Activated T-helper 17 cell treated with anti-CD3 and anti-CD28 coated beads, Interleukin-2, amount 50 U/mL, for 72 hours (primary cell): ENCODE results near the gene GLYR1. TPM values are rescaled to one million over a fixed set of nuclear protein-coding genes. Genes with fewer than 3 reads are reported as not detected.
A peak's percentile ranks its signal among the peaks of the same experiment; 100 is the strongest.

Experiments used
- ATAC-seq: fragments of 150-1000 bp; cut with Tn5 transposase; replicated peaks from 2 replicates; pipeline ENCODE4 v1.10.0; 2021; ENCODE audit warnings: mild to moderate bottlenecking, moderate library complexity
- H3K27ac Mint-ChIP-seq: one replicate; pipeline ENCODE4 v1.8.0; 2022; ENCODE audit warnings: mixed read lengths
- H3K27me3 Mint-ChIP-seq: one replicate; pipeline ENCODE4 v1.8.0; 2022; ENCODE audit warnings: mixed read lengths
- H3K36me3 Mint-ChIP-seq: one replicate; pipeline ENCODE4 v1.8.0; 2022; ENCODE audit warnings: low read depth, mild to moderate bottlenecking, mixed read lengths
- H3K4me1 Mint-ChIP-seq: one replicate; pipeline ENCODE4 v1.8.0; 2022; ENCODE audit warnings: mixed read lengths
- H3K4me3 Mint-ChIP-seq: one replicate; pipeline ENCODE4 v1.8.0; 2022; ENCODE audit warnings: mild to moderate bottlenecking, mixed read lengths
- H3K9me3 Mint-ChIP-seq: one replicate; pipeline ENCODE4 v1.8.0; 2022; ENCODE audit warnings: mixed read lengths
- total RNA-seq, 2 donors: library from RNA; stranded (reverse); gene quantifications; one replicate each; pipeline ENCODE4 v1.2.3, GENCODE V29; 2022

Gene GLYR1
- total RNA-seq, 2 donors from 2014 or later, result 57.8 to 97.2 TPM

DNA sequence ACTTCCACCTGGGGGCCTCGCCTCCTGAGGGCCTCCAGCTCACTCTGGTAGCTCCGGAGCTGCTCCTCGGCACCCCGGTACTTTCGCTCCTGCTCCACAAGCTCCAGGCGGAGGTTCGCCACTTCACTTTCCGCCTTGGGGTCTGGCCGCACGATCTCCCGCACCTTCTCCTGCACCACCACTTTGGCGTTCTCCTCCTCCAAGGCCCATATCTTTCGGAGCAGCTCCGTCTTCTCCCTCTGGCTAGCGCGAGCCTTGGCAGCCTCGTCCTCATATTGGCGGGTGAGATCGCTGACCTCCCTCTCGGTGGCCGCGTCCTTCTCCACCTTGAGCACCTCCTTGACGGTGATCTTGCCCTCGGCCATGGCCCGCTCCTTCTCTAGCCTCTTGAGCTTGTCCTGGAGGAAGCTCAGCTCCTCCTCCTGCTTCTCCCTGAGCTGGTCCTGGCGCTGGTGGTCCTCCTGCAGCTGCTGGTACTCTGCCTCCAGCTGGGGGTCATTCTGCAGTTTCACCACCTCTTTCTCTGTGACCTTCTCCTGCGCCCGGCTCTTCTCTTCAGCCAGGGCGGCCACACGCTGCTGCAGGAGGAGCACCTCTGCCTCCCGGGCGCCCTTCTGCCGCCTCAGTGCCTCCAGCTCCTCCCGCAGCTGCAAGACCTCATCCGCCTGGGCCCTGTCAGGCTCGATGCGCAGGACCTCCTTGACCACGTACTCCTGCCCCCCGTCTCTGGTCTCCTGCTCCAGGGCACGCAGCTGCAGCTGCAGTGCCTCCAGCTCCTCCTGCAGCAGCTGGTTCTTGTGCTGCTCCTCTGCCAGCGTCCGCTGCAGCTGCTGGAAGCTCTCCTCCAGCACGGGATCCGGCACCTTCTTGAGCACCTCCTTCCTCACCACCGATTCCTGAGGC is 38.1 kb upstream of the GLYR1 start:
- Mint-ChIP-seq H3K36me3 (peaks cover 60% of the 10 kb centered on the region), H3K27ac (peak overlapping the region; percentile 51), H3K4me1 (peaks cover 3% of the 10 kb centered on the region), H3K9me3 (no peaks in the 10 kb centered on the region), H3K27me3 (no peaks in the 10 kb centered on the region), H3K4me3 (no peak overlapping the region)
- ATAC-seq, result no peak

DNA sequence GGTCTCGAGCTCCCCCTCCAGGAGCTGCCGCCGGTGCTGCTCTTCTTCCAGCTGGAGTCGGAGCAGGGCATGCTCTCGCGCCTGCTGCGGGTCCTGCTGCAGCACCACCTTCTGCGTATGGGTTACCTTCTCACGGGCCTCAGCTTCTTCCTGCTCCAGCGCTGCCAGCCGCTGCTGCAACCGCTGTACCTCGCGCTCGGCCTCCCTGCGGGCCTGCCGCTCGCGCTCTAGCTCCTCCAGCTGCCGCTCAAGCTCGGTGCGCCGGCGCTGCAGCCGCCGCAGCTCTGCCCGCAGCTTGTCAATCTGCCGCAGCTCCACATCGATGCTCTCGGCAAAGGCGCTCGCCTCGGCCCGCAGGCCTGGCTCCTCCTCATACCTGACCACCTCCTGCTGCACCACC is 37.1 kb upstream of the GLYR1 start:
- Mint-ChIP-seq H3K4me3 (no peak overlapping the region), H3K27ac (no peak overlapping the region), H3K9me3 (no peaks in the 10 kb centered on the region), H3K36me3 (peaks cover 69% of the 10 kb centered on the region), H3K4me1 (peaks cover 3% of the 10 kb centered on the region), H3K27me3 (no peaks in the 10 kb centered on the region)
- no peak for ATAC-seq

DNA sequence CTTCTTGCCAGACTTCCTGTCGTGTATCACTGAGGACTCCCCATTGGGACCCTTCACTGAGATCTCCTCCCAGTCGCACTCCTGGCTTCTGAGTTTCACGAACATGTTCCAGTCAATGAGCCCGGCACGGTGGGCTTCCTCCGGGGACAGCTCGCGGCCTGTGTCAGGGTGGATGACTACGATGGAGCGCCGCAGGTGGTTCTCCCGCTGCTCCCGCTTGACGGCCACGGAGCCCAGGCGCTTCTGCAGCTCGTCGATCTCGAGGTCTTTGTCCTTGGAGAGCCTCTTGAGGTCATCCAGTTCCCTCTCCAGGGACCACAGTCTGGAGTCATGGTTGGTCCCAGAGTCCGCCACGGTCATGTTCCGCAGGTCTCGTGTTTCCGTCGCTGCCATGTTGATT is 36.4 kb upstream of the GLYR1 start:
- Mint-ChIP-seq H3K9me3 (no peaks in the 10 kb centered on the region), H3K27ac (no peak overlapping the region), H3K36me3 (peaks cover 76% of the 10 kb centered on the region), H3K27me3 (no peaks in the 10 kb centered on the region), H3K4me1 (peaks cover 3% of the 10 kb centered on the region), H3K4me3 (no peak overlapping the region)
- ATAC-seq, result no peak

DNA sequence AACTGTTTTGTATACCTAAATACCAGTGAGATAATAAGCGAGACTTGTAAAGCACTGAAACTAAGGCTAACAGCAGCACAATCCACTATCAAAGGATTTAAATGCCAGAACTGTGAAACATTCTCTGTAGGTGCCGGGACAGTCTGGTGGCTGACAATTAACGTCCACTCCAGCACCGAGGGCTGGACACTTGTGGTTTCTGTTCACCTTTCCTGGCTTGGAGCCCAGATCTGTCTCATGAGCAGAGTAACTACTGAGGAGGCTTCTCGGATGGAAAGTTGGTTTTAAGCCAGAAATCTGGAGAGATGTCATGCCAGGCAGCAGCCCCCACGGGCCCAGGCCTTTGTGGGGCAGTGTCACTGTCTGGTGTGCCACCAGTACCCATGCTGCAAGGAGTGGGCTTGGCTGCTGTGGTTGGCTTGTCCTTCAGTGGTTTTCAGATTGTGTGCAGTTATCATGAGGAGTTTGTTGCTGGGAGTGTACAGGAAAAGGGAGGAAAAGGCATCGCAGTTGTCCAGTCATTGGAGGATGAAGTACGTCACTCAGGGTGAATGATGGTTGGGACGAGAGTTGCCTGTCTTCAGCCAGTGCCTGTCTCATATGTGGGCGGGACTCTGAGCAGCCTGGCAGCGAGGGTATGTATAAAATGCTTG is 35.7 kb upstream of the GLYR1 start:
- Mint-ChIP-seq H3K9me3 (no peaks in the 10 kb centered on the region), H3K27ac (no peak overlapping the region), H3K36me3 (peaks cover 83% of the 10 kb centered on the region), H3K4me1 (peaks cover 3% of the 10 kb centered on the region), H3K27me3 (no peaks in the 10 kb centered on the region), H3K4me3 (no peak overlapping the region)
- ATAC-seq, result no peak

DNA sequence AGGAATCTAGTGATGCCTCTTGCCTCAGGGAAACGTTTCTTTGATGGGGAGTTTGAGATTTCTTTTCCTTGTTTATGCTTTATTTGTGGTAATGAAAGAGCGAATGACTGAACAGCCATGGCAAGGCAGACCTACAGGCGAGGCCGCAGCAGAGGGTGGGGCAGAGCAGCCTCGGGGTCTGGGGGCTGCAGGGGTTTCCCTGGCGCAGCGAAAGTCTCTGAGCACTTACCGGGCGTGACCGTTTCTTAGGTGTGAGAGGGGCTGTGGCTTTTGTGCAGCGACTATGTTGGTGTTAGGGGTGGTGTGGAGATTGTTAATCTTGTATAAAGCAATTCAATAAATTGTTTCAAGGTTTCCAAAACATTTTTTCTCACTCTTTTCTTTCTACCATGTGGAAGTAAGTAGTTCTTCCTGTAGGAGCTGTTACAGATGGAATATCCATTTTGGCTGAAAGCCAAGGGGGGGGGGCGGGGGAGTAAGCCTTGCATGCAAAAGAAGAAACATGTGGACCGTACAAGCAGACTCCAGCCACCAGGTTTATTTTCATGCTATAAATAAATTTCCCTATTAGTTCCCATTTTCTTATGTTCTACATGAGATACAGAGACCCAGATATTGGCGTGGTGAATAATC is 35.0 kb upstream of the GLYR1 start:
- H3K9me3 Mint-ChIP-seq, result no peaks in the 10 kb centered on the region
- no peaks in the 10 kb centered on the region for H3K27me3 Mint-ChIP-seq
- H3K4me3 Mint-ChIP-seq, result no peak overlapping the region
- H3K27ac Mint-ChIP-seq, result no peak overlapping the region
- H3K36me3 Mint-ChIP-seq, result peaks cover 89% of the 10 kb centered on the region
- ATAC-seq, result no peak
- peaks cover 3% of the 10 kb centered on the region for H3K4me1 Mint-ChIP-seq

DNA sequence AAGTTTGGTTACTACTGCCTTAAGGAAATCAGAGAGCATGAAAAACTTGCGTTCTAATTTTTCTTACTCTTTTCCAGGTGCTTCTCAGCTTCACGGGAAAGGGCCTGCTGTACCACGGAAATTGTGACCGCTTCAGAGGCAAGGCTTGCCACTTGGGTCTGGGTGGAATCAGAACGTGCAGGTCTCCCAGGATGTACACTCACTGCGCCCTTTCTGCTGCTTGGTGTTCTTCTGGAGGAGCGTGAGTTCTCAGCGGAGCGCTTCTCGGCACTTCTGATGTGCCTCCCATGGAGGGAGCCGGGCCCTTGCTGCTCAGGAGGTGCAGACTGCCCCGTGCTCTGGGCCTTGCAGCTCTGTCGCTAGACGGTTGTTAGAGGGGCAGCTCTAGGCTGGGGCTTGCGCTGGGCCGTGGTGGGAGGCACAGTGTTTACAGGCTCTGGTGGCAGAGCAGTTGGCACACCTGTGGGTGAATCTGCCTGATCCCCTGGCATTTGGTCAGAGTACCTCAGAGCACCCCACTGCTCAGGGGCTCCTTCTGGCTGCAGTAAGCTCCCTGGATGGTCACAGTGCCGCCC is 33.0 kb upstream of the GLYR1 start:
- H3K9me3 Mint-ChIP-seq, result no peaks in the 10 kb centered on the region
- H3K27me3 Mint-ChIP-seq, result no peaks in the 10 kb centered on the region
- no peak overlapping the region for H3K4me3 Mint-ChIP-seq
- H3K4me1 Mint-ChIP-seq, result no peaks in the 10 kb centered on the region
- H3K36me3 Mint-ChIP-seq, result peaks cover 92% of the 10 kb centered on the region
- H3K27ac Mint-ChIP-seq, result no peak overlapping the region
- no peak for ATAC-seq

DNA sequence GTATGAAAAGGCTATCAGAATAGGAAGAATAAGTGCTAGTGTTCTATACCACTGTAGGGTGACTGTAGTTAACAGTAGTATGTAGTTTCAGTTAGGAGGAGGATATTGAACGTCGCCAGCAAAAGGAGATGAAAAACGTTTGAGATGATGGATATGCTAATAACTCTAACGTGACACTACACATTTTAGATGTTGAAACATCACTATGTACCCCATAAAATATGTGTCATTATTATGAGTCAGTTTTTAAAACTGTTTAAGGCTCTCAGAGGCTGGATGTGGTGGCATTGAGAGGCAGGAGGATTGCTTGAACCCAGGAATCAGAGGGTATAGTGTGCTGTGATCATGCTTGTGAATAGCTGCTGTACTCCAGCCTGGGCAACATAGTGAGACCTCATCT is 32.0 kb upstream of the GLYR1 start:
- no peak overlapping the region for H3K27ac Mint-ChIP-seq

DNA sequence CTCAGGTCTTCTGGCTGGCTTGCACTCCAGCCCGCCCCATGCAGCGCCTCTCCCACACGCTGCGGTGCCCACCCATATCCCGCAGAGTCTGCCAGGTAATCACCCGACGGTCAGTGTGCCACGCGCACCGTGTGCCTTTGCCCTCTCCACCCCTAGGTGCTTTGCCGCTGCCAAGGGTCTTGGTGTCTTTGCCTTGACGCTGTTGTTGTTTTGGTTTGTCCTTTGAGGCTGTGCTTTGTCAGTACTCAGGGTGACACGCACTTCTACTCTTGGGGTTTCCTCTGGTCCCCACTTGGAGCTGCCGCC is 30.2 kb upstream of the GLYR1 start:
- H3K36me3 Mint-ChIP-seq, result peaks cover 95% of the 10 kb centered on the region
- no peaks in the 10 kb centered on the region for H3K4me1 Mint-ChIP-seq
- no peaks in the 10 kb centered on the region for H3K9me3 Mint-ChIP-seq
- no peak for ATAC-seq
- H3K4me3 Mint-ChIP-seq, result no peak overlapping the region
- H3K27ac Mint-ChIP-seq, result no peak overlapping the region
- no peaks in the 10 kb centered on the region for H3K27me3 Mint-ChIP-seq

More for the DNA sequence above, 32.0 kb upstream of the GLYR1 start:
- H3K36me3 Mint-ChIP-seq, result peaks cover 92% of the 10 kb centered on the region
- no peaks in the 10 kb centered on the region for H3K27me3 Mint-ChIP-seq
- no peaks in the 10 kb centered on the region for H3K9me3 Mint-ChIP-seq
- no peak overlapping the region for H3K4me3 Mint-ChIP-seq
- no peak for ATAC-seq
- no peaks in the 10 kb centered on the region for H3K4me1 Mint-ChIP-seq

DNA sequence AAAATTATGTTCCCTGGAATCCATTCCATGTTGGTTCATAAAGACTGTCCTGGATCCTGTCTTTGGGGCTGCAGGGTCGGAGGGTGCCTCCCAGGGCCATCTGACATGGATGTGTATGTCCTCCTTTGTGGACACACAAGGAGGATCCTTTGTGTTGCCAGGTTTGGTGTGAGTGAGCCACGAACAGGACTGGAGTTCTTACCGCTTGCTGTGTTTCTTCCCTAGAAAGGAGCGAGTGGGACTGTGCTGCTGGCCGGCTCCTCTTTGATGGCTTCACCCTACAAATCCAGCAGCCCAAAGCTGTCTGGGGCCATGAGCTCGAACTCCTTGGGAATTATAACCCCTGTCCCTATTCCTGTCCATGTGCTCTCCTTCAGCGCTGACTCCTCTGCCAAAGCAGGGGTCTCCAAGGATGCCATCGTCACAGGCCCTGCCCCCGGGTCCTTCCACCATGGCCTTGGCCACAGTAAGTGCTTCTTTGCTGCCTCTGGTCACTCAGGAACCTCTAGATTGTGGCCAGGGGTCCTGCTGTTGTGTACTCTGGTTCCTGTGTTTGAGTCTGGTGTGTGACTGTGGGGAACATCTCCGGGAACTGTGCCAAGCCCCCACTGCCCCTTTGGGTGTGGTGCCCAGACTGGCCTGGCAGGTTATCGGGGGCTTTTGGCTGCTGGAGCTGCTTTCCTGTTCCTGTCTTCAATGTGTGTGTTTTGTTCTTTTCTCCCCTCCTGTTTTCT is 29.7 kb upstream of the GLYR1 start:
- Mint-ChIP-seq H3K27ac (no peak overlapping the region), H3K27me3 (no peaks in the 10 kb centered on the region), H3K4me1 (no peaks in the 10 kb centered on the region), H3K9me3 (no peaks in the 10 kb centered on the region), H3K4me3 (no peak overlapping the region), H3K36me3 (peaks cover 95% of the 10 kb centered on the region)
- ATAC-seq, result no peak

DNA sequence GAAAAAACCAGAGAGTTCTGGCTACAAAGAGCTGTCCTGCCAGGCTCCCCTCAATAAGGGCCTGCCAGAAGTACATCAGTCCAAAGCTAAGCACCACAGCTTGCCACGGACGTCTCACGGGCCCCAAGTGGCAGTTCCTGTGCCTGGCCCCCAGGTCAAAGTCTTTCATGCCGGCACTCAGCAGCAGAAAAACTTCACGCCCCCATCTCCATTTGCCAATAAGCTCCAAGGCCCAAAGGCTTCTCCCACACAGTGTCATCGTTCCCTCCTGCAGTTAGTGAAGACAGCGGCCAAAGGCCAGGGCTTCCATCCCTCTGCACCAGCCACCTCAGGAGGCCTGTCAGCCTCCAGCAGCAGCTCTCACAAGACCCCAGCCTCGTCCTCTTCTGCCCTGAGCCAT is 27.6 kb upstream of the GLYR1 start:
- Mint-ChIP-seq H3K4me3 (no peak overlapping the region), H3K27ac (peak overlapping the region; percentile 22), H3K4me1 (no peaks in the 10 kb centered on the region), H3K36me3 (peaks cover 95% of the 10 kb centered on the region), H3K9me3 (no peaks in the 10 kb centered on the region), H3K27me3 (no peaks in the 10 kb centered on the region)
- no peak for ATAC-seq

DNA sequence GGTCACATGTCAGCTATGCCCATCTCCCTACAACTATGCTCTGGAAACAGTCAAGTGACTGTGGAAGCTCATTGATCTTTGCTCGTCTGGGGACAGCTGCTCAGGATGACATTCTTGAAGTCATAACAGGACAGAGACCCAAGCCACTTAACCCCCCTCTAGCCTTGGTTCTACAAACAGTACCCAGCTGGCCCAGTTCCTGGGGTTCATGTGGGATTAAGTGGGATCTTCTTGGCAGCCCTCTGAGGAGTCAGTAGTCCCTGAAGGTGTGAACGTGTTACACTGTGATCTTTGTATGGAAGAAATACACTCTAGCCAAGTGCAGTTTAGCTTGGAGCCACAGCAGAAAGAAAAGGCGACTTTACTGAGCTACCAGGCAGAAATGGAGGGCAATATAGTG is 26.0 kb upstream of the GLYR1 start:
- Mint-ChIP-seq H3K36me3 (peaks cover 96% of the 10 kb centered on the region), H3K4me1 (no peaks in the 10 kb centered on the region), H3K4me3 (no peak overlapping the region), H3K27me3 (no peaks in the 10 kb centered on the region), H3K27ac (no peak overlapping the region), H3K9me3 (no peaks in the 10 kb centered on the region)
- no peak for ATAC-seq

DNA sequence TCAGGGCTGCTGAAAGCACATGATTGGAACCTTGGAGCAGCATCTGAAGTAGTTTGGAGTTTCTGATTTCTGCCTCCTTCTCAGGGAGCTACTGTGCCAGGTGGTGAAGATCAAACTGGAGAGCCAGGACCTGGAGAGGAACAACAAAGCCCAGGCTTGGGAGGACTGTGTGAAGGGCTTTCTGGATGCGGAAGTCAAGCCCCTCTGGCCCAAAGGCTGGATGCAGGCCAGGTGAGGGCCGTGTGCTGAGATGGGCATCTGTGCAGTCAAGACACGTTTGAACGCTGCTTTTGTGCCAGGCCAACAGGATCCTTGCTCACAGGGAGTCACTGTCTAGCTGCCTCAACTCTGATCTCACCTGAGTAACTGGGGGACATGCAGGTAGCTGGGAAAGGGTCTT is 24.0 kb upstream of the GLYR1 start:
- peak overlapping the region; percentile 38 for H3K27ac Mint-ChIP-seq
- ATAC-seq, result no peak
- H3K9me3 Mint-ChIP-seq, result no peaks in the 10 kb centered on the region
- H3K36me3 Mint-ChIP-seq, result peaks cover 98% of the 10 kb centered on the region
- H3K4me3 Mint-ChIP-seq, result no peak overlapping the region
- peaks cover 6% of the 10 kb centered on the region for H3K4me1 Mint-ChIP-seq
- no peaks in the 10 kb centered on the region for H3K27me3 Mint-ChIP-seq

DNA sequence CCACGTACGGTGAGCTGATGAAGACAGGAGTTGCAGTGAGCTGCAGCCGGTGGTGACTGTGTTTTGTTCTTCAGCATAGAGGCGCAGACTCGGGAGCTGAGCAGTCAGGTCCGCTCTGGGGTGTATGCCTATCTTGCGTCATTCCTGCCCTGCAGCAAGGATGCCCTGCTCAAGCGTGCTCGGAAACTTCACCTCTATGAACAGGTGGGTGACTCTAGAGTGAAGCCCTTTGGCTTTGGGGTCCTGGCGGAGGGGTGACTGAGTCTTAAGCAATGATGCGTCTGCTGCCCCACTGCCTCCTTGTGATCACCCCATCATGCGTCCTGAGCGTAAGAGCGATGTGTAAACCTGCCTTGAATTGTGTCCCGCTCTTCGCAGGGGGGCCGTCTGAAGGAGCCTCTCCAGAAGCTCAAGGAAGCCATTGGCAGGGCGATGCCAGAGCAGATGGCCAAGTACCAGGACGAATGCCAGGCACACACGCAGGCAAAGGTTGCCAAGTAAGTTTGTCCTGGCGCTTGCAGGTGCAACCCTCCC is 23.1 kb upstream of the GLYR1 start:
- ATAC-seq, result no peak
- no peaks in the 10 kb centered on the region for H3K27me3 Mint-ChIP-seq
- no peaks in the 10 kb centered on the region for H3K9me3 Mint-ChIP-seq
- H3K27ac Mint-ChIP-seq, result peak overlapping the region; percentile 38
- H3K4me3 Mint-ChIP-seq, result no peak overlapping the region
- H3K36me3 Mint-ChIP-seq, result peaks cover 95% of the 10 kb centered on the region
- peaks cover 6% of the 10 kb centered on the region for H3K4me1 Mint-ChIP-seq

DNA sequence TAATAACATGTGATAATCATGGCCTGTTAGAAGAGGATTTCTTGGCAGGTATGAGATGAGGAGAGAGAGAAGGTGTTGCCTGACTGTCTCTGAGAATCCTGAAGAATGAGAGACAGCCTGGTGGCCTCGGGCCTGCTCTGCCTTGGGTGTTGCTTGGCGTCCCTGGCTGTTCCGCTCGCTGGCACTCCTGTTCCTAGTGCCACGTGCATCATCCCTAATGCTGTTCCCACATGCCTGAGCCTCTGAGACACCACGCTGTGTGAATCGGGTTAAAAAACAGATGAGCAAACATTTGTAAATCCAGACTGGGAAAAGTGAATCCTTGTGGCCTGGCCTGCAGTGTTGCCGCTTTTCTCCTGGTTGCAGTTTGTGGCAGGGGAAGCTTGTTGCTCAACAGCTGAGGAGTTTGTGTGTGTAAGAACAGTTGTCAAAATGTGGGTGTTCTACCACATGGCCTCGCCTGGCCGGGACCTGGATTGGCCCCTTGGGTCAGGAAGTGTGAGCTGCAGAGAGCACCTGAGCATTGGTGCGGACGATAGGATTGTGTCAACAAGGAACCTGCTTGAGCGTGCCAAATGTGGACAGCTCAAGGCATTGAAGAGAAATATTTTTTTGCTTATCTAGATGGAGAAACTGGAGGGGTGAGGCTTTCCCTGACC is 22.2 kb upstream of the GLYR1 start:
- Mint-ChIP-seq H3K27me3 (no peaks in the 10 kb centered on the region), H3K9me3 (no peaks in the 10 kb centered on the region), H3K4me1 (peaks cover 6% of the 10 kb centered on the region), H3K4me3 (no peak overlapping the region), H3K27ac (no peak overlapping the region), H3K36me3 (peaks cover 95% of the 10 kb centered on the region)
- ATAC-seq, result no peak
